ENCODE results near the gene ELFN1.

GRCh38 chr7:1661461-1661860, 8.6 kb upstream of the ELFN1 start:
- TF ChIP-seq CTCF (IDR thresholded peaks at IDR 0.05; ENCODE audit: low read depth, low read length, missing input control) (no peak), TAF1 (conservative IDR thresholded peaks at IDR 0.05) (no peak), NR2F2 (IDR thresholded peaks at IDR 0.05) (no peak), ZBTB33 (IDR thresholded peaks at IDR 0.05) (no peak), RAD21 (IDR thresholded peaks at IDR 0.05) (no peak), EGR1 (IDR thresholded peaks at IDR 0.05; ENCODE audit: low read depth in 2 of 2) (no peak), JUND (IDR thresholded peaks at IDR 0.05) (no peak), FOXA1 (IDR thresholded peaks at IDR 0.05) (no peak), YY1 (IDR thresholded peaks at IDR 0.05) (no peak), MAX (IDR thresholded peaks at IDR 0.05) (no peak)
- TF ChIP-seq, protein P1, sequence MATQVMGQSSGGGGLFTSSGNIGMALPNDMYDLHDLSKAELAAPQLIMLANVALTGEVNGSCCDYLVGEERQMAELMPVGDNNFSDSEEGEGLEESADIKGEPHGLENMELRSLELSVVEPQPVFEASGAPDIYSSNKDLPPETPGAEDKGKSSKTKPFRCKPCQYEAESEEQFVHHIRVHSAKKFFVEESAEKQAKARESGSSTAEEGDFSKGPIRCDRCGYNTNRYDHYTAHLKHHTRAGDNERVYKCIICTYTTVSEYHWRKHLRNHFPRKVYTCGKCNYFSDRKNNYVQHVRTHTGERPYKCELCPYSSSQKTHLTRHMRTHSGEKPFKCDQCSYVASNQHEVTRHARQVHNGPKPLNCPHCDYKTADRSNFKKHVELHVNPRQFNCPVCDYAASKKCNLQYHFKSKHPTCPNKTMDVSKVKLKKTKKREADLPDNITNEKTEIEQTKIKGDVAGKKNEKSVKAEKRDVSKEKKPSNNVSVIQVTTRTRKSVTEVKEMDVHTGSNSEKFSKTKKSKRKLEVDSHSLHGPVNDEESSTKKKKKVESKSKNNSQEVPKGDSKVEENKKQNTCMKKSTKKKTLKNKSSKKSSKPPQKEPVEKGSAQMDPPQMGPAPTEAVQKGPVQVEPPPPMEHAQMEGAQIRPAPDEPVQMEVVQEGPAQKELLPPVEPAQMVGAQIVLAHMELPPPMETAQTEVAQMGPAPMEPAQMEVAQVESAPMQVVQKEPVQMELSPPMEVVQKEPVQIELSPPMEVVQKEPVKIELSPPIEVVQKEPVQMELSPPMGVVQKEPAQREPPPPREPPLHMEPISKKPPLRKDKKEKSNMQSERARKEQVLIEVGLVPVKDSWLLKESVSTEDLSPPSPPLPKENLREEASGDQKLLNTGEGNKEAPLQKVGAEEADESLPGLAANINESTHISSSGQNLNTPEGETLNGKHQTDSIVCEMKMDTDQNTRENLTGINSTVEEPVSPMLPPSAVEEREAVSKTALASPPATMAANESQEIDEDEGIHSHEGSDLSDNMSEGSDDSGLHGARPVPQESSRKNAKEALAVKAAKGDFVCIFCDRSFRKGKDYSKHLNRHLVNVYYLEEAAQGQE (IDR thresholded peaks at IDR 0.05): no peak
